ENCODE measurements around the gene KCNH4.
A peak's percentile ranks its signal among the peaks of the same experiment; 100 is the strongest.
"Not testable (repeated sequence)": the region's sequence is repeated elsewhere in the genome, so short reads cannot be mapped to it uniquely, and the experiment has no call there.

The KCNH4 gene

DNA sequence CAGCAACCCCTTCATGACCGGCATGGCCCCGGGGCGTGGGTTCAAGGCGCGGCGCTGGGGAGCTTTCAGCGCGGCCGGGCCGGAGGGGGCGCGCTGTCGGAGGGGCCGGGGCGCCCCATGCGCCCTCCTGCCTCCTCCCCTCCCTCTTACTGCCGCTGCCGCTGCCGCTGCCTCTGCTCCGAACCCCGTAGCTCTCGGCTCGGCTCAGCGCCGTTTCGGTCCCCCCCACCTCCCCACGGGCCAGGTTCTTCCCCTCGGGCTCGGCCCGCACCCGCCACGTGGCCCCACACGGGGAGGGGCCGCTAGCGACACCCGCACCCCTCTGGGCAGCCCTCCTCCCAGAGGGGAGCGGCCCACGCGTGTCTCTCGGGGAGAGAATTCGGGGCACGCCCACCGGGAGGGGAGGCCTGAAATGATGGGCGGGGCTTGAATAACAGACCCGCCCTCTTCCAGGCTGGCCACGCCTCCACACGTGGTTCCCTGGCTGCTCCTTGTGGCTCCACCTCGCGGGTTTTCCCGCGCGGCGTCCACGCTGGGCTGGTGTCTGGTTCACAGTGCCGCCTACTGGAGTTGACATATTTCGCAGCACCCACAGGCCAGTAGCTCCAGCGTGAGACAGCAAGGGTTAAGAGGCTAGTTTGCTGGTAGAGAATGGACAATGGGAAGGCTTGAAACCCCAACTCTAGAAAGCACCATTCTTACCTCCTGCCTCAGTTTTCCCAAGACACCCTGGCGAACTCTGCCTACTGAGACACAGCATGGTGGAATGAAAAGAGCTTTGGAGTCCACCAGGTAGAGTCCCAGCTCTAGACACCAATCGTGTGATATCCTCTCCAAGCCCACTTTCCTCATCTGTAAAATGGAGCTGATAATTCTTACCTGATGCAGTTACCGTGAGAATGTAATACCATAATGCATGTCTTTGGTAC, at the start of gene KCNH4:
TSS of gene KCNH4 (minus strand) at position 221 of the 929 bp plus-strand sequence. CDS start at position 24, 197 bp downstream.
- DNase-seq, result peak; percentile 16

DNA sequence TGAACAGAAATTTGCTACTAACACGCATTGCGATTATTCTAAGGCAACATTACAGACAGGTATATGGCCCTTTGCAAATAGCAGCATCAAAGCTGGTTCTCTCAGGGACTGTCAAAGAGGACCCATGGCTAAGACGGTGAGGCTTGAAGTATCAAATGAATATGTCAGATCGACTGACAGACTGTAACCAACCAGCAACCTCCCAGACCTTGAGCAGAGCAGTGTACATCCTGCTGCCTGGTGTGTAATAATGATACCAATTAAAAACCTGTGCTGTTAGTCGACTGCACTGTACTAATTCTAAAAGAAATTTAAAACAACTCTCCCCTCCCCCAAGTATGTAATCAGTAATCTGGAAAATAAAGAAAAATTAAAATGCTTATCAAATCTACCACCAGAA, 49.3 kb upstream of the KCNH4 start:
- DNase-seq, result no peak

DNA sequence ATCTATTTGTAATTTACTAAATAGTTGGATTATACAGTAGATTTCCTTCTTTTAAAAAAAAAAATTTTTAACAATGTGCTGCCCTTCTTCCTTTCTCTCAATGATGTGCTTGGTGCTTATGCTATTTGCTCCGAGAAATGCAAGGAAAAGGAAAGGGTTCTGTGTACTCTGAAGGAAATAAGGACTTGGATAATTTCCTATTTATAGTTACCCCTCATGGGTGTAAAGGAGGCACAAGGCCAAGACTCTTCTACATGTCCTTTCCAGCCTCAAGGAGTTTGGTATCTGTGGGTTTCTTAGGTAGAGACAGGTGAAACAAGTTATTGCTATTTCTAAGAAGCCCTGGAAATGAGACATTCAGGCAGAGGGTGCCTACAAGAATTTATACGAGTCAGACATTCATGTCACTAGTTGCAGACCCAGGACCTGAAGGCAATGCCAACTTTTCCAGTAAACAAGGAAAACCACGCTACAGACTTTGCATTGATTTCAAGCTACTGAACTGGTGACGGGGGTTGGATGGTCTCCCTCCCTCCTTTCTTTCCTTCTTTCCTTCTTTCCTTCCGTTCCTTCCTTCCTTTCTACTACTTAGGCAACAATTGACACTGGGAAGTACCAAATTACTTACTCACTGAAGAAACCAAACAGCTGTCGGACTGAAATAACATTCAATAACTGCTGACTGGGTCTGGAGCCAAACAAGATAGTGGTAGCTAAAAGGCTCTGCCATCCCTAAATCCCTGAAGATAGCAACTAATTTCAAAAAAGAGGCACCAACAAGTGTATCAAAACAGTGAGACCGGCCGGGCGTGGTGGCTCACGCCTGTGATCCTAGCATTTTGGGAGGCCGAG, 47.1 kb upstream of the KCNH4 start:
- DNase-seq, result no peak

DNA sequence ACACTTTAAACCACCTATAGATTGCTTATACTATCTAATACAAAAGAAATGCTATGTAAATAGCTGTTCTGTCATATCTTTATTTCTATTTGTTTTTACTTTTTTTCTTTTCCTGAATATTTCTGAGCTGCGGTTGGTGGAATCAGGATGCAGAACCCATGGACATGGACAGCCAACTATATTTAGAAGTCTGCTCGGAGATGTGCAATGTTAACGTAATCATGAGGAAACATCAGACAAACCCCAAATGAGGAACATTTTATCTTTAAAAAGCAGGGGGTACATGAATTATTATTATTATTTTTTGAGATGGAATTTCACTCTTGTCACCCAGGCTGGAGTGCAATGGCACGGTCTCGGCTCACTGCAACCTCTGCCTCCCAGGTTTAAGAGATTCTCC, 44.7 kb upstream of the KCNH4 start:
- DNase-seq, result no peak

DNA sequence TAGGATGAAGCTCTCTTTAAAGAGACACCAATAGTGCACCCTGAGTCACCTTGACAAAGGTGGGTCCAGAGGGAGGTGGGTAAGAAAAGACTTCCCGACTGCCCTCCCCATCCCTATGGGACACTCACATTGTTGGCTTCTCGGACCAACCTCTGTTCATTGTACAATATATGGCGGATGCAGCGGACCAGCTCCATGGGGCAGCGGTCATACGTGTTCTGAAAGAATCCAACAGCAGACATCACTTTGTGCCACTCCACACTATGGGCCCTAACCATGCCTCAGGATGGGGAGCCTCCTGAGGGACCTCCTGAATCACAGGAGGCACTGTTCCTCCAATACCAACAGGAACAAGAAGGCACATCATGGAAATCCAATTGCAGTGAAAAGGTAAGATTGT, 43.7 kb upstream of the KCNH4 start:
- DNase-seq, result no peak

DNA sequence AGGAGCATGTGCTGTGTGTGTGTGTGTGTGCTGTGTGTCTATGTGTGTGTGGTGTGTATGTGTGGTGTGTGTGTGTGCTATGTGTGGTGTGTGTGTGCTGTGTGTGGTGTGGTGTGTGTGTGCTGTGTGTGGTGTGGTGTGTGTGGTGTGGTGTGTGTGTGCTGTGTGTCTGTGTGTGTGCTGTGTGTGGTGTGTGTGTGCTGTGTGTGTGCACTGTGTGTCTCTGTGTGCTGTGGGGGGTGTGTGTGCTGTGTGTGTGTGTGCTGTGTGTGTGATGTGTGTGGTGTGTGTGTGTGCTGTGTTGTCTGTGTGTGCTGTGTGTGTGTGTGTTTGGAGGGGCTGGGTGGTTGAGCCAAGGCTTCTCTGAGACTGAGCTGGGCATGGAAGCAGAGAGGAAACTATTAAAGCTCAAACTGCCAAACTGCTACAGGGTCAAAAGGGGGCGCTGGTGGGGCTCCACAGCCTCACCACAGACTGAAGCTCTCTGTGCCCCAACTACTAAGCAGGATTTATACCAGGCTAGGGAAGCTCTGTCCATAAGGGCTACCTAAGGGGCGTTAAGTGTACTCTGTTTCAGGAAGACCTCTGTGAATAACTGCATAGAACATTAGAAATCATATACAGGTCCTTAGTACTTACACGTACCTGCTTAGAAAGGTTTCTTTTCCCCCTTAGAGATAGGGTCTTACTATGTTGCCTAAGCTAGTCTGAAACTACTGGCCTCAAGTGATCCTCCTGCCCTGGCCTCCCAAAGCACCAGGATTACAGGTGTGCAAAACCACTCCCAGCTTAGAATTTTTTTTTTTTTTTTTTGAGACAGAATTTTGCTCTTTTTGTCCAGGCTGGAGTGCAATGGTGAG, 41.2 kb upstream of the KCNH4 start:
- DNase-seq, result no peak

DNA sequence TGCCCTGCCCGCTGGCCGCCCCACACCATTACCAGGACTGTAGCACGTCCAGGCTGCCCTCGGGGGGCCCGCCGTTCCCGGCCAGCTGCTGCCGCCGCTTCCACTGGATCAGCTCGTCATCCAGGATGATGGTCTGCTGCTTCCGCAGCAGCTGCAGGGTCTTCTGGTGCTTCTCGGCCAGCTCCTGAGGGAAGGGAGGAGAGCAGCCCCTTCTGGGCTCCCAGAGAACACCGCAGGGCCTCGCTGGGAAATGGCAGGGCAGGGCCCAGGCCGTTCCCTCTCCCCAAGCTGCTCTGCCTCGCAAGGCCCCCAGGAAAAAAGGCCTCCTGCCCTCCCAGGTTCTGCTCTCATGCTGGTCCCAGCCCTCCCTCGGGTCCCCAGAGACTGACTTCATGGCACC, 38.3 kb upstream of the KCNH4 start:
- not testable (repeated sequence) for DNase-seq

DNA sequence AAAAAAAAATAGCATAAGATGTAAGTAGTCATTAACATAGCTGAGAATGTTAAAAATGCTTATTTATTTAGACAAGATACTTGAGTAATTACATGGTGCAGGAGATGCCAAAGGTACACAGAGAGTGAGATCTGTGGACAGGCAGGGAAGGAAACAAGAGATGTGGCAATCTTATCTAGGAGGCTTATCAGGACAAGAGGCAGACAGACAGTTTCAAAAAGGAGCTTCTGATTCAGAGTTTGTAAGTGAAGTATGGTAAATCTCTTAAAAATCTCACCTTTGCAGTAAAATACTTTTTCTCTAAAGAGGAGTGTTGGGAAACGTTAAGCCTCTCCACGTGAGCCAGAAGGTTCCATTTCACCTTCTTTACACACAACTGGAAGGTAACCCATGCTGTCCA, 33.2 kb upstream of the KCNH4 start:
- no peak for DNase-seq

DNA sequence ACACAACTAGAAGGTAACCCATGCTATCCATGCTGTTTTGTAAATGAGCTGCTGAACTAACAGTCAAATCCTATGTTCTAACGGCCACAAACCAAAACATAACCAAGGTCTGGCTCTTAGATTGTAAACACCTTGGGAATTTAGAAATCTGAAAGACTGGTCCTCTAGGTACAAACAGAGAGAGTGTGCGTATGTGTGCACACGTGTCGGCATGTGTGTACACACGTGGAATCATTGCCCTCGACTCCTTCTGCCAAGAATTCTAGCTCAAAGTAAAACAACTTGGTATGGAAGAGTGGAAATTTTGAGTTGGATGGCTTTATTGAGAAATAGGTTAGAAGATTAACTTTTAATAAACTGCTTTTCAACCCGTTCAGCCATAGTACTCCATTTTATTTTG, 31.4 kb upstream of the KCNH4 start:
- DNase-seq, result no peak

DNA sequence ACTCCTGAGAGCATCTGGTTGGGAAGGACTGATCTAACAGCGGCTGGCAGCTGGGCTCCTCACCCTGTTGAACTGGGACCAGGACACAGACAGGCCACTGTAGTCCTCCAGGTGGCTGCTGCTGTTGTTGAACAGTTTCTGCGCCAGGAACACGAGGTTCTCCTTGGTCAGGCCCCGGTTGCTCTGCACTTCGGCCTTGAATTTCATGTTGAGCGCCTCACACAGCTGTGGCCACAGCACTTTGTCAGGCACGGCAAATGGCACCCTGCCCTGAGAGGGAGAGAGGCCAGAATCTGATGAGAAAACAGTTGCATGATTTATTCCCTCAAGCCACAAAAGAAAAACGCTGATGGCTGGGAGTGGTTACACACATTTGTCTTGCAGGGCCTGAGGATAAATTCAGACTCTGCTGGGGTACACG, 31.0 kb upstream of the KCNH4 start:
- not testable (repeated sequence) for DNase-seq

DNA sequence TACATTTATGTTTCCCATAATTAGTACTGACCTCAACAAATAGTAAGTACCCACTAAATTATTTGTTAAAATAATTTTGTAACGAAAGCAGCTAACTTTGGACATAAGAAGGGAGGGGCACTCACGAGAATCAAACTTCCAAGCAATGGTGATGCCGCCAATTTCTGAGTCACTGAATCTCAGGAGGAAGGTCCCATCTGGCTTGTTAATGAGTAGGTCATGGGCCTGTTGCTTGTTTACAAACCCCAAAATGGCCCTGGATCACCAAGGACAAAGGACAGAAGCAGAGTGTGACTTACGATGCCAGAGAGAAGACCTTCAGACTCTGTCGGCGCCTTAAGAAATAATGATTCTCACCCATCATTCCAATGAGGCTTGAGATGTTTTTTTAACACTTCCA, 29.1 kb upstream of the KCNH4 start:
- DNase-seq, result no peak

DNA sequence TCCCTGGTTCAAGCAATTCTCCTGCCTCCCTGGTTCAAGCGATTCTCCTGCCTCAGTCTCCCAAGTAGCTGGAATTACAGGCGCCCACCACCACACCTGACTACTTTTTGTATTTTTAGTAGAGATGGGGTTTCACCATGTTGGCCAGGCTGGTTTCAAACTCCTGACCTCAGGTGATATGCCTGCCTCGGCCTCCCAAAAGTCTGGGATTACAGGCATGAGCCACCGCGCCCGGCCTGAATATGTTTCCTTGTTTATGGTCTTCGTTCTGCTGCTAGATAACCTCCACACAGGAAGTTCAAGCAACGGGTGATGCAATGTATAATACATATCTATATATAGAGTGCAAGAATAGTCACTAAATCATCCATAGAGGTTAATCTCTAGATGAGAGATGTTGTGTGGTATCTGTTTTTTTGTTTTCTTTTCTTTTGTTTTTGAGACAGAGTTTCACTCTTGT, 25.2 kb upstream of the KCNH4 start:
- not testable (repeated sequence) for DNase-seq

DNA sequence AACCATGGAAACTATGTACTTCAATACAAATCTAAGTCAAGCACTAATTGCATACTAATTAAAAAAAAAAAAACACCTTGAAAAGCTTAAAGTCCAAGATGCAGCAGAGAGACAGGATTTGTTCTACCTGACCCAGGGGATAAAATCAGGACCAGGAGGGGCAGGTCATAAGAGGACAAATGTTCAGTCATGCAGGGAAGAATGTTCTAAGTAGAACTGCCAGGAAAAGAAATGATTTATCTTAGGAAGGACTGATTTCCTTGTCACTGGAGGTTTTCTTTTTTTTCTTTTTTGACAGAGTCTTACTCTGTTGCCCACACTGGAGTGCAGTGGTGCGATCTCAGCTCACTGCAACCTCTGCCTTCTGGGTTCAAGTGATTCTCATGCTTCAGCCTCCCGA, 22.4 kb upstream of the KCNH4 start:
- no peak for DNase-seq

DNA sequence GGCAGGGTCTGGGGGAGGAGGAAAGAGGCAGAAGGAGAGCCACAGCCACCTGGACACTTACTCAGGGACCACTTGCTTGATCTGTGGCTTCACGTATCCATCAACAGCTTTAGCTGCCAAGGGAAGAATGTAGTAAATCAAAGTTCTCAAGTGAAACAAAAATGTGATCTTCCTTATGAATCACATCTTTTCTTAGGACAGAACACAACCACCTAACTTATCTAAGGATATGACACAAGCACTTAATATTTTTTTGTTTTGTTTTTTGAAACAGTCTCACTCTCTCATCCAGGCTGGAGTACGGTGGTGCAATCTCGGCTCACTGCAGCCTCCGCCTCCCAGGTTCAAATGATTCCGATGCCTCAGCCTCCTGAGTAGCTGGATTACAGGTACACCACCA, 21.8 kb upstream of the KCNH4 start:
- no peak for DNase-seq

DNA sequence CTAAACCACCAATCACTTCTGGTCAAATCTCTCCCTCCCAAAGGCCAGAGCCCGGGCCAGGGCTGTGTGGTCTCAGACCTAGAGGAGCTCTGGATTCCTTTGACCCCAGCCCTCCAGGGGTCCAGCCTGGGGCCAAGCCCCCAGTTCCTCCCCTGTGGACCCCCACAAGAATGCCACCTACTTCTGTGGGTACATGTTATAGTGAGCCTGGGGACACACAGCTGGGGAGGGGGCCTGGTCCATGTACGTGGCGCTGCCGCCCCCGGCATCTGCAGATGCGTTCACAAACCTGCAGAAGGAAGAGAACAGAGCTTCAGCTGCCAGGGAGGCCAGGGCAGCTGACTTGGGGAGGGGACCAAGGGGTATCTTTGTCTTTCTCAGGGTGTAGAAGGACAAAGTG, 21.2 kb upstream of the KCNH4 start:
- DNase-seq, result no peak

DNA sequence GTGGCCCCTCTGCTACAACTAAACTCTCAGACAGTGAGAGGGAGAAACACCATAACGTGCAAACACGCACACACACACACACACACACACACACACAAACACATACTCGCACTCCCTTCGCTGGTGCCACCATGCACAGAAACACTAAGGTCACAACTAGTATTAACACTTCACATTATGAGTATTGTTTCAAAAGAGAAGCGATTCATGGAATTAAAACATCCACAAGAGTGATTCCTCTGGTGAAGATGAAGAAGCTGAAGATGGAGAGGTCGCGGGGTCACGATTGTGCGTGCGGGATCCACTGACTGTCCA, 20.5 kb upstream of the KCNH4 start:
- DNase-seq, result no peak

DNA sequence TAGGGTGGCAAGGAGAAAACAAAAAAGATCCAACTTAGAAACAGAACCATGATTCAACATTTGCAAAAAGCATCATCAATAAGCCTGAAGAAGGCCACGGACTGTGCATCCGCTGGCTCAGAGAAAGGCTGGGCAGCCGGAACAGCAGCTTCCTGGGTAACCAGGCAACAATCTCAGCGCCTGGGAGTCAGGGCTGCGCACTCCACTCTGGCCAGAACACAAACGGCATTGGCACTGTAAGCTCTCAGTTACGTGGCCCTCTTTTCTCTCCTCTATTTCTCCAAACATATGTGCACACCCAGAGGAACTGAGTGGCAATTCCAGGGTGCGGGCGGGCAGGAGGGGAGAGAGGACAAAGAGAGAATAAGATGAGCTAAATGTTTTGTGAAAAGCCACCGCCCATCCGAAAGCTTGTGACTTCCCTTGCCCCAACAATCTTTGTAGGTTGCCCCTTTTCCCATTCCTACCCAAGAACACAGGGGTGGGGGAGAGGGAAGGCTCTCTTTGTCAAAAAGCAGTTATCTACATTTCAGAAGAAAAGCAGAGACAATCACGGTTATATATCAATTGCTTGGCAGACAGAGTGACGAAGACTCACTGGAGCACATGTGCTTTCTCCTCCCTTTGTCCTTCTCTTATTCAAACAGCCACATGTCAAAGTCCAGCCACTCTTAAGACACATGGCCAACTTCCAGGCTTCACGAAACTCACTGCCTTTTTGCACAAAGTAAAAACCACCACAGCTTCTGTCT, 19.9 kb upstream of the KCNH4 start:
- DNase-seq, result no peak

DNA sequence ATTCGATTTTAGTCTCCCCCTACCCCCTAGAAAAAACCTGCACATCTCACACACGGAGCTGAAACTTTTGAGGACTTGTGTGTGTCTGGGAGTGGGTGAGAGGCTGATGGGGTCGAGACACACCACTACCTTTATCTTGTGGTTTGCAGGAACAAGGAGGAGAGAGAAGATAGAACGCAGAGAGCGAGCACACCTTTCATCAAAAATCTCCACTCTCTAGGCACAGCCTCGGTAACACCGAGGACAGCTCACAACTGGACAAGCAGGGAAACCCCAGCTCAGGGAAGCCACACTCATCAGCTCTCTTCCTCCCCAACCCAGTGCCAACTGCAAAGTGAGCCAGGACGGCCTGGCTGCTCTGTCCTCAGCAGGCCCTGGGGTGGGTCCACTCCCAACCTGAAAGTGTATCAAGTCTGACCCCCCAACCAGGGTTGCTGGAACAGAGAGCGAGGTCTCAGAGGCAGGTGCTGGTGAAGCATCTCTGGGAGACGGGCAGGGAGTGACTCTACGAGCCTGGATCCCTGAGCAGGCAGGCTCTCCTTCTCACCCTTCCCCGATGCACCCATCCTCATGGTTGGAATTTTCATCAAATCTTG, 18.6 kb upstream of the KCNH4 start:
- DNase-seq, result no peak

DNA sequence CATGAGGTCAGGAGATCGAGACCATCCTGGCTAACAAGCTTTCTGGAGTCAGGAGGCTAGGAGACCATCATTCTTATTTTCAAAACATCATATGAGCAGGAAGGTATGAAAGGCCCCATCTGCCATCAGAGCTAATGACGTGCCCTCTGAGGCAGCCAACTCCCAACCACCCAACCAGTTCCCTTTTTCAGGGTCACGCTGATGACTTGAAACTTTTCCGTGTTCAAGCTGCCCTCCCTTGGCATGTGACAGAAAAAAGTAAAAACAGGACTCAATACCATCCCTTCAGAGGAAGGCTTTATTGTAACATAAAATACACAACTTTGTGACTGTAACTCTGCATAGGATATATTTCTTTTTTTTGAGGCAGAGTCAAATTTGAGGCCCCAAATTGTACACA, 18.0 kb upstream of the KCNH4 start:
- DNase-seq, result no peak

DNA sequence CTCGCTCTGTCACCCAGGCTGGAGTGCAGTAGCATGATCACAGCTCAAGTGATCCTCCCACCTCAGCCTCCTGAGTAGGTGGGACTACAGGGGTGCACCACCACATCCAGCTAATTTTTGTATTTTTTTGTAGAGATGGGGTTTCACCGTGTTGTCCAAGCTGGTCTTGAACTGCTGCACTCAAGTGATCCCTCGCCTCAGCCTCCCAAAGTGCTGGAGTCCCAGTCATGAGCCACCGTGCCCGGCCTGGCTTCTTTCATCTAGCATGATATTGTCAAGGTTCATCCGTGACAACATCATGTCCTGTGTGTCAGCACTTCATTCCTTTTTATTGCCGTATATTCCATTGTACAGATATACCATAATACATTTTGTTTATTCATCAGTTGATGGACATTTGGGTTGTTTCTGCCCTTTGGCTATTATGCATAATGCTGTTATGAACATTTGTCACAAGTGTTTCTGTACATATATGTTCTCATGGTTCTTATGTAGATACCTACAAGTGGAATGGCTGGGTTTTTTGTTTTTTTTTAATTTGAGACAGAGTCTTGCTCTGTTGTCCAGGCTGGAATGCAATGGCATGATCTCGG, 16.7 kb upstream of the KCNH4 start:
- DNase-seq, result no peak
